Left renal cortex interstitium (tissue), 4 donors: ENCODE measurements around the gene NELL1. TPM values are rescaled to one million over a fixed set of nuclear protein-coding genes. Genes with fewer than 3 reads are reported as not detected.
"Not testable (repeated sequence)": the region's sequence is repeated elsewhere in the genome, so short reads cannot be mapped to it uniquely, and the experiment has no call there.

Experiments used
- DNase-seq, 4 donors: peaks; one replicate each; pipeline ENCODE4 v3.0.0-alpha.2; 2013; ENCODE audit warnings: low read depth in 4 of 4, low spot score in 2 of 4, missing footprints in 1 of 4
- polyA plus RNA-seq, 4 donors: library from polyadenylated mRNA; unstranded; fragments of 120-200 nt; gene quantifications; one replicate each; pipeline ENCODE4 v1.2.1, GENCODE V29; 2013; ENCODE audit not compliant: insufficient read length in 4 of 4

The NELL1 gene
- polyA plus RNA-seq, 4 donors, result 1.5 to 4.4 (median 2.6) TPM

DNA sequence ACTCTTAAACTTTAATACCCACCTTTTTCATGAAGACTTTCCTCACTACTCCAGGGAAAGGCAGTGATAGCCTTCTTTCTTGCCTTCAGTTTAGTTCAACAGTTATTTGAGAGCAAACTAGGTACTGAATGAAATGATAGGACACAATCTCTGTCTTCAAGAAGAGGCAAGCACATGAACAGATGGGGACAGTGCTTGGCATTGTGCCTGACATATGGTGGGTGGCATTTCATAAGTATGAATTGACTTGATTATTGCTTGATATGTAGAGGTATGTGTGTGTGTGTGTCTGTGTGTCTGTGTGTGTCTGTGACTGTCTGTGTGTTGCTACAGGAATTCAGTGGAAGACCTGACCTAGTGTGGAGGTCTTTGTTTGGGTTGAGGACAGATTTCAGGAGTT lies 504.1 kb downstream of the NELL1 start:
- DNase-seq, result no peak

DNA sequence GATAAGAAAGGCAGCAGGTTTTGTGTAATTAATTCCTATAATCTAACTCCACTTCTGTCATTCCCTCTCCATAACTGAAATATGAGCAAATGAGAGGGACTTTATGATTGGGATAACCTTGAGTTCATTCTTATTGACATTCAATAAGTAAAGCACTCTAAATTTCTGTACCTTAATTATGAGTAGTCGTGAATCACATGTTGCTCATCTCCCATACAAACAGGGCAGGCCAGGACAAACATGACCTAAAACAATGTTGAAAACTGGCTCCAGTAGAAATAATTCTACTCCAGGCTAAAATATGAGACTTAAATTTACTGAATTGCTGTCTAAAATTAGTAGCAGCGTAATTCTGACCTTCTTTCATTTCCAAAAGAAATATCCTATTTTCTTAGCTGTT lies 505.4 kb downstream of the NELL1 start:
- DNase-seq, result no peak

- DNase-seq, result no peak
These were observed 508.0 kb downstream of the NELL1 start for GRCh38 chr11:21177379-21177778.

DNA sequence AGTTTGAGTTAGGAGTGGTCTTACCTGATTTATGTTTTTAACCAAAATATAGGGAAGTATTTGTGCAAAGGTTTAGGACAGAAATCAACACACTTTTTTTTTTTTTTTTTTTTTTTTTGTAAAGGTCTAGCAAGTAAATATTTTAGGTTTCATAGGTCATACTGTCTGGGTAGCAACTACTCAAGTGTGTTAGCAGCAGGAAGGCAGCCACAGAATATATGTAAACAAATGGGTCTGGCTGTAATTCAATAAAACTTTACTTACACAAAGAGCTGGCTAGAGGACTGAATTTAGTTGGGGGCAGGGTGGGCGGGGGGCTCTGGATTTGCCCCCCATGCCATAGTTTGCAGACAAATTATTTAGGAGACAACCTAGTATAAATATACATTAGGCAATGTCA lies 510.4 kb downstream of the NELL1 start:
- no peak for DNase-seq

DNA sequence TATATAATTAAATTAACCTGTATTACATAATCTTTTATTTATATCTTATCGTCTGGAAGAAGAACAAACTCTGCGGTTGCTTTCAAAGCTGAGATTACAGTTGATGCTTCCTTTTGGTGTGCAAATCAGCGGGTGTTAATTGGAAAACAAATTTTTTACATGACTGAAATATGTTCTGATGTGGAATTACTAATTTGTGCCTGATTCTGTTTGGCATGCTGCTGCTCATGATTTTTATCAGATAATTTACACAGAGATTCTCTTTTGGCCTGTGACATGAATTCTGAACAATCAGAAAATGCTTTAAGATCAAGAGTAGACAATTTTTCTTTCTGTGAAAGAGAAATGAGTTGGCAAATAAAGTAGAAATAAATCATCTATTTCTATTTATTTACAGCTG lies 510.8 kb downstream of the NELL1 start:
- DNase-seq, result no peak

DNA sequence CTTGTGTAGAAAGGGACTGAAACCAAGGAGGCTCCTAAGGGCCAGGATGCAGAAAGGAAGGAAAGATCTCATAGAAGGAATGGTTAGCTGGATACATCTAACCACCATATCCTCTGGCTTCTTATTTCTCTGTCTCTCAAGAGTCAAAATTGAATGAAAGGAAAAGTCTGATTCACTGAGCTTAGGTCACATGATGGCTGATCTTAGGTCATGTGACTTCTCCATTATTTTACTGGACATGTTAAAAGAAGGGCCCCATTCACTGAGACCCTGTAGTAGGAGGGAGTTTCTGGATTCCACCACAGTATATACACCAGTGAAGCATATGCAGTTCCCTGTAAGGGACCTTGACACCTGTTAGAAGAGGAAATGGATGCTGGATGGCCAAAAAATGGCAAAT lies 516.6 kb downstream of the NELL1 start:
- no peak for DNase-seq

- DNase-seq, result no peak
These were observed 520.8 kb downstream of the NELL1 start for GRCh38 chr11:21190181-21190580.

DNA sequence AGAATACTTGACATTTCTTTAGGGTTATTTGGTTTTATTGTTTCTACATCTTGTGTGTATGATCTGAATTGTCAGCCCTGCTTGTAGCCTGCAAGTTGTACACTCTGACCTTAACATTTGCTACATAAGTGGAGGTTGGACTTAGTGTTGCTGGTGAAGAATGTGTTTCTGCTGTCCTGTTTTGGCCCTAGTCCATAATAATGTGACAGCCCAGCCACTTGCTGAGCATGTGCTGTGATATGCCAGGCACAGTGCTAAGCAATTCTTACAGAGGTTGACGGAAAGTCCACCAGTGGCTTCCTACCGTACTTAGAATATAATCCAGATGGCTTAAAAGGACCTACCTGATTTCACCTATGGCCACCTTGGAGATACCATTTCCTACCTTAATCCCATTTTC lies 526.6 kb downstream of the NELL1 start:
- no peak for DNase-seq

DNA sequence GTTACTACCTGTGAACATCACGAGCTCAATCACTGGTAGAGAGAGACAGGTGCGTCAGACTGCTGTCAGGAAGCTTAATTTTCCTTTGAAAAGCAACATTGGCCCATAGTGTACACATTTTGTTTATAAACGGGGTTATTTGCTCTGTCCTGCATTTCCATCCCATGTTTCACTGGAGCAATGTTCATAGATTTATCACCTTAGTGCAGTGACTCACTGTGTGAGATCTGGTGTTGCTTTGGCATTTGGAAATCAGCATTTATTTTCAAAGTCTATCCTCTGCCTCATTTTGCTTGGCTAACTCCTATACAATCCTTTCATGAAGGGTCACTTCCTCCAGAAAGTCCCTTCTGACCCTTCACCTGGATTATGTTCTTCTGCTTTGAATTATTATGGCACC lies 529.1 kb downstream of the NELL1 start:
- DNase-seq, result no peak

- DNase-seq, result no peak
These were observed 535.8 kb downstream of the NELL1 start for GRCh38 chr11:21205205-21205604.

GRCh38 chr11:21225860-21226259 lies 556.5 kb downstream of the NELL1 start:
- no peak for DNase-seq

DNA sequence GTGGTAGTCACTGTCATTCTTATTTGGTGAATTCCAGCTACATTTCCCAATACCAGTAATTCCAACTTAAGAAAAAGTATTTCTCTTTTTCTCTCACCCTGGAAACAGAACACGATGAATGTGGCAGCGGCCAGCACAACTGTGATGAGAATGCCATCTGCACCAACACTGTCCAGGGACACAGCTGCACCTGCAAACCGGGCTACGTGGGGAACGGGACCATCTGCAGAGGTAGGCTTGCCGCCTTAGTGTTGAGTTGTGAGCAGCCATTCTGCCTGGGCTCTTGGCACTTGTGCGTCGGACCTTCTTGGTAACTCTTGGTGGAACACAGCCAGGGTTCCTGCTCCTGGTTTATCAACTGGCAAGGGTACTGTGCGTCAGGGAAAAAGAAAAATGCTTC lies 559.8 kb downstream of the NELL1 start:
- DNase-seq, result no peak

DNA sequence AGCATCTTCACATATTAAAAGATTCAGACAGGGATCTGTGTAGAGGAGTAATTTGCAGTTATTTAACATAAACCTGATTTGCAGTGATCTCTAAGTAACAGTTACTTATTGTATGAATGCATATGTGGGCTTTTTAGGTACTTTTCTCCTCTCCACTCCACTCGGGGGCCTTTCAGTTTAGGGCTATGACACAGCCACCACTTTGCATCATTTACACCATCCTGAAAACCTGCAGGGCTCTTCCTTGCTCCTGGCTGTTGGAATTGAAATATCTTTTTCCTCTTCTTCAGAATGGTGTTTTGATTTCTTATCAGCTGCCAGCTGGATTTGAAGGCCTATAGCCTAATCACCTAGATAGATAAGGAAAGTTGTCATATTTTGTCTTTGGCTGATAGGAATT lies 580.8 kb downstream of the NELL1 start:
- DNase-seq, result no peak

DNA sequence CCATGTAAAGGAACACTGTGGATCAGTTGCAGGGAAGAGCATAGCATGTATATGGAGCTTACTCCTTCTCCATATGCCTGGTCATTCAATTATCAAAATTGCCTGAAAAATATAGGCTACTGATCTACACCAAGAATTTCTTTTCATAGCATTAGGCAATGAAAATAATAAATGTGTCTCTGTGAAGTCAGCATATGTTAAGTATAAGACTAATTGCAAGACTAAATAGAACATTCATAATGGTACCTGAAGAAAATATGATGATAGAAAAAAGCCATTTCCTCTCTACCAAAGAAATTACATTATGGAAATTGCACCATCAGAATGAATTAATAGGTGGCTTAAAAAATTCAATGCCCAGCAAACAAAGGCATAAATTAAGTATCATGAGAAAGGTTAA lies 584.7 kb downstream of the NELL1 start:
- no peak for DNase-seq

DNA sequence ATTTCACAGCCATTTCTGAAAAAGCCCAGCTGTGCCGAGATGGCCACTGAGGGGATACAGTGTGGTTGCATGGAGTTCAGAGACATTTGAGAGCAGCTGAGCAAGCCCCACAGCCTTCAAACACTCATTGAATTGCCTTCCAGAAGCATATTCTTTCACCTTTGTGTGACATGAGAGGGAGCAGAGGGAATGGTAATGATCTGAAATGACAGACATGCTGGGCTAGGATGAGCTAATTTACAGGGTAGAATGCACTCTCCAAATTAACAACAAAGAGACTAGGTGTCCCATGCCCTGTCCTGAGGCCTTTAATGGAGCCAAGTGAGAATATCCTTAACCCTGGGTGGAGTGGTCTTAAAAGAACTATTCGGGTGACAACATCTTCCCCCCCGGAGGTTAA lies 585.4 kb downstream of the NELL1 start:
- no peak for DNase-seq

GRCh38 chr11:21257461-21257860 lies 588.1 kb downstream of the NELL1 start:
- DNase-seq, result no peak

DNA sequence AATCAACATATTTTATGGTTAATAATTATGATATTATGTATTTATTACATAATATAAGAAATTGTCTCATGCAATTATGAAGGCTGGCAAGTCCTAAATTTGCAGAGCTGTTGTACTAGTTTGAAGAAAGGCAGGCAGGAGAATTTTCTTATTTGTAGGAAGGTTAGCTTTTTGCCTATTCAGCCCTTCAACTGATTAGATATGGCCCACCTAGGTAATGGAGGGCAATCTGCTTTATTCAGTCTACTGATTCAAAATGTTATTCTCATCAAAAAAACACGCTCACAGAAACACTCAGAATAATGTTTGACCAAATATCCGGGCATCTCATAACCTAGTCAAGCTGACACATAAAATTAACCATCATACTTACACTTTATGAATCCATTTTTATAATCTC lies 589.0 kb downstream of the NELL1 start:
- DNase-seq, result no peak

- DNase-seq, result no peak
These were observed 590.7 kb downstream of the NELL1 start for GRCh38 chr11:21260101-21260500.

DNA sequence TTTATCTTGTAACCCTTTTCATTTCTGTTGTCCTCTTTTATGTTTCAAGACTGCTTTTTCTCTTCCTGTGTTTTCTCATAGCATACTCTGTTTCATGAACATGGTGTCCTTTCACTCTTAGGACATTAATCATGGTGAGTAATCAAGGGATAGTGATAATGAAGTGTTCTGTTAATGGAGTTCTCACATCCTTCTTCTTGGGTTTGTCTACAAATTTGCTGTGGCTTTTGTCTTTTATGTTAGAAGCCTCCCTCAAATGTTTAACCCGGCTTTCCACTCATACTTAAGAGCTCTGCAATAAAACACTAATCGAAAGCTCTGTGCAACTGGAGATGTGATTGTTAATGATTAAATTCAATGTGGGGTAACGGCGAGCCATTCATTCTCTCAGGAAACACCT lies 593.6 kb downstream of the NELL1 start:
- no peak for DNase-seq

GRCh38 chr11:21264125-21264524 lies 594.7 kb downstream of the NELL1 start:
- DNase-seq, result no peak

DNA sequence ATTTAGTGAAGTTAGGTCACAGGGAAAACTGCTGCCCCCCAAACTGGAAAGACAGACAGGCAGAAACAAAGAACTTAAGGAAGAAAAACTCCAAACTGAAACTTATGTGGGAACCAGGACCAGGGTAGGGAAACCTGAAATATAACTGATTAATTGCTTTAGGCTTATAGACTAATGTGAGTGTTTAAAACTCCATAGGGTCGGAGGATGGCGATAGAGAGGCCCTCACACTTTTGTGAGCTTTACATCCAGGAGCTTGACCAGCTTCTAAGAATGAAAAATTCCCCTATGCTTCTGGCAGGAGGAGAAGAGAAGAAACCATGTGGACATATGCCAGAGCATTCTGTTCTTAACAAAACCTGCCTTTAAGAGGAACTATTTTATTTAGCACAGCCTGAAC lies 598.6 kb downstream of the NELL1 start:
- DNase-seq, result no peak

DNA sequence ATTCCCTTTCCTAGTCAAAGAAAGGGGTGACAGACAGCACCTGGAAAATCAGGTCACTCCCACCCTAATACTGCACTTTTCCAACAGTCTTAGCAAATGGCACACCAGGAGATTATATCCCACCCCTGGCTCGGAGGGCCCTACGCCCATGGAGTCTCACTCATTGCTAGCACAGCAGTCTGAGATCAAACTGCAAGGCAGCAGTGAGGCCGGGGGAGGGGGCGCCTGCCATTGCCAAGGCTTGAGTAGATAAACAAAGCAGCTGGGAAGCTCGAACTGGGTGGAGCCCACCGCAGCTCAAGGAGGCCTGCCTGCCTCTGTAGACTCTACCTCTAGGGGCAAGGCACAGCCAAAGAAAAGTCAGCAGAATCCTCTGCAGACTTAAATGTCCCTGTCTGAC lies 602.8 kb downstream of the NELL1 start:
- DNase-seq, result not testable (repeated sequence)

GRCh38 chr11:21278840-21279239 lies 609.5 kb downstream of the NELL1 start:
- DNase-seq, result no peak

DNA sequence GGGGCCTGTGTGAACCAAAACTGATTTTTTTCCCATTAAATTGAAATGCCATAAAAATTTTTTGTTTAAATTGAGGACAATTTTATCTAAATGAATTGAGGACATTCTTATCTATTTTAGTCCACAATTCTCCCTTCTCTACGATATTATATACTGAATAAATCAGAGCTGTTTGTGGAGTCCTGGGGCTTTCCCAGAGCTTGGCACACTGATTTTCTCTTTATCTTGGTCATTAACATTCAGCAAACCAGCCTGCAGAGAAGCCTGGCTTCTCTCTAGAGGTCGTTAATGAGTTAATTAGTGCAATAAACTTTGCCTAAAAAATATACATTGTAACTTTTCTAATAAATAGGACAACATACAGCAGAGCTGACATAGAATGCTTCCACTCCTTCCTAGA lies 615.7 kb downstream of the NELL1 start:
- DNase-seq, result no peak
